CD4-positive, alpha-beta memory T cell (primary cell): ENCODE results near the gene STK32B. TPM values are rescaled to one million over a fixed set of nuclear protein-coding genes. Genes with fewer than 3 reads are reported as not detected.

Source experiments
- CTCF ChIA-PET: fragments of 350-600 bp; sonication (Branson Sonifier 250); formaldehyde crosslinking; loops from one replicate; lab custom pipeline; 2021; ENCODE audit warnings: inconsistent platforms; ENCODE audit not compliant: partially characterized antibody; lab: Charles Lee
- POLR2A ChIA-PET: fragments of 350-600 bp; sonication (Branson Sonifier 250); formaldehyde crosslinking; loops from one replicate; lab custom pipeline; 2021; ENCODE audit not compliant: partially characterized antibody; lab: Charles Lee
- DNase-seq, 5 donors: peaks; one replicate each; pipeline versions ENCODE4 v3.0.0 to v3.0.0-alpha.2; 2020 to 2022; ENCODE audit warnings: mixed read lengths in 1 of 5
- H3K27ac ChIP-seq: one replicate; pipeline ENCODE4 v1.7.0; 2013; ENCODE audit warnings: low read depth, low read length
- H3K27me3 ChIP-seq: 2 replicates; pipeline ENCODE4 v1.7.0; 2013; ENCODE audit warnings: mild to moderate bottlenecking, low read length, moderate library complexity; ENCODE audit not compliant: insufficient read depth
- H3K36me3 ChIP-seq: 2 replicates; pipeline ENCODE4 v1.7.0; 2013; ENCODE audit warnings: mild to moderate bottlenecking, low read length, moderate library complexity; ENCODE audit not compliant: insufficient read depth
- H3K4me1 ChIP-seq: 2 replicates; pipeline ENCODE4 v1.7.0; 2013; ENCODE audit warnings: mild to moderate bottlenecking, low read length, moderate library complexity; ENCODE audit not compliant: insufficient read depth
- H3K4me3 ChIP-seq, 2 donors: one replicate each; pipeline ENCODE4 v1.7.0; 2013; ENCODE audit warnings: low read length in 2 of 2, mild to moderate bottlenecking in 1 of 2
- H3K9me3 ChIP-seq, 2 donors: one replicate each; pipeline ENCODE4 v1.7.0; 2013; ENCODE audit warnings: low read length in 2 of 2, control low read depth in 1 of 2; ENCODE audit not compliant: control insufficient read depth in 1 of 2
- H3K27ac Mint-ChIP-seq, 7 donors: one replicate each; pipeline ENCODE4 v1.8.0; 2020 to 2021; ENCODE audit warnings: mixed read lengths in 7 of 7, mild to moderate bottlenecking in 6 of 7, inconsistent platforms in 3 of 7, moderate library complexity in 3 of 7
- H3K27me3 Mint-ChIP-seq, 2 donors: one replicate each; pipeline ENCODE4 v1.8.0; 2020 to 2021; ENCODE audit warnings: mixed read lengths in 2 of 2
- H3K36me3 Mint-ChIP-seq, 2 donors: one replicate each; pipeline ENCODE4 v1.8.0; 2020 to 2021; ENCODE audit warnings: mixed read lengths in 2 of 2, inconsistent platforms in 1 of 2, mild to moderate bottlenecking in 1 of 2
- H3K4me1 Mint-ChIP-seq, 4 donors: one replicate each; pipeline ENCODE4 v1.8.0; 2020 to 2021; ENCODE audit warnings: mixed read lengths in 4 of 4, mild to moderate bottlenecking in 1 of 4
- H3K4me3 Mint-ChIP-seq, 8 donors: one replicate each; pipeline ENCODE4 v1.8.0; 2020 to 2021; ENCODE audit warnings: mixed read lengths in 8 of 8, mild to moderate bottlenecking in 7 of 8, moderate library complexity in 6 of 8, inconsistent platforms in 3 of 8
- H3K9me3 Mint-ChIP-seq, 8 donors: one replicate each; pipeline ENCODE4 v1.8.0; 2020 to 2021; ENCODE audit warnings: mixed read lengths in 8 of 8, mild to moderate bottlenecking in 5 of 8, inconsistent platforms in 3 of 8, moderate library complexity in 1 of 8
- intact Hi-C: fragments of 100-400 bp; cut with micrococcal nuclease; formaldehyde crosslinking; loops from one replicate; pipeline ENCODE4 v1.15.1; 2023
- polyA plus RNA-seq, 2 donors: library from polyadenylated mRNA; unstranded; fragments of 300-500 nt; fragmentation: Illumina TruSeq; gene quantifications; one replicate each; pipeline ENCODE4 v1.2.3, GENCODE V29; 2021
- total RNA-seq, 2 experiments: library from RNA; stranded (reverse); gene quantifications; one replicate each; pipeline ENCODE4 v1.2.3, GENCODE V29; 2021

The STK32B gene
- total and polyA plus RNA-seq, 4 experiments from 2014 or later = not detected

DNA sequence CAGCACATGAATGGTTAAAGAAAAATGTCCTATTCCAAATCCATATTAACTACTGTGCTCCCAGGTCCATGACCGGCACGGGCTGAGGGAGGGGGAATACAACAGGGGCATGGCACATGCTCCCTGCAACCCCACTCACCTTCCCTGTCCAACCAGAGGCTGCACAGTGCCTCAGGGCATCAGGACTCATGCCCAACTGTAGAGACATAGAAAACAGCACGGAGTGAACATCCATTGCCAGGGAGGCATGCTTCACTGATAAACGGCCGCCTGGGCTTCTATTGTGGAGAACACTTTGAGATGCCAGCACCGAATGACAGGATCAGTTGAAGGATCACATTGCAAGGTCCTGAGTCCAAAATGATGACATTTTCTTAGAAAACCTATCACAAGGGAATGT lies 140.6 kb downstream of the STK32B start:
- Histone ChIP-seq H3K36me3 (no peaks in the 10 kb centered on the region), H3K9me3 (no peaks in the 10 kb centered on the region), H3K4me1 (no peaks in the 10 kb centered on the region), H3K27me3 (no peaks in the 10 kb centered on the region), H3K27ac (no peak overlapping the region), H3K4me3 (no peak overlapping the region)
- ChIA-PET POLR2A (no interaction called here), CTCF (no interaction called here)
- Mint-ChIP-seq H3K27me3 (no peaks in the 10 kb centered on the region), H3K9me3 (peaks cover 0 to 4% (median 0%) of the 10 kb centered on the region in 8 donors), H3K4me1 (no peaks in the 10 kb centered on the region), H3K36me3 (no peaks in the 10 kb centered on the region), H3K27ac (no peak overlapping the region), H3K4me3 (no peak overlapping the region)
- no peak for DNase-seq
- intact Hi-C loops = no loop called here

DNA sequence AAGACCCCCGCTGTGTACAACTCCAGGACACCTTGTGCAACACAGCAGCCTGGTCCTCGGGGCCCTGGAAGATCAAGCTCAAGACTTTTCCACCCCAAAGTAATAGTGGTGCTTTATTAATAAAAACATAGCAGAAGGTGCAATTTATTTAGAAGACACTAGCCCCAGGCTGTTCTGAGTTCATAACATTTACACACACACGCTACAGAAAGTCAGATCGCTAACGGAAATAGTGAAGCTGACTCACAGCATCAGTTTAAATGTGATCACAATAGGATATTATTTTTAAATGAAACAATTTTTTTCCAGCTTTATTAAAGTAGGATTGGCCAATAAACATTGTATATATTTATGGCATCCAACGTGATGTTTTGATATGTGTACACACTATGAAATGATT lies 141.0 kb downstream of the STK32B start:
- Mint-ChIP-seq H3K9me3 (peaks cover 0 to 4% (median 0%) of the 10 kb centered on the region in 8 donors), H3K4me3 (no peak overlapping the region), H3K27ac (no peak overlapping the region), H3K36me3 (no peaks in the 10 kb centered on the region), H3K4me1 (no peaks in the 10 kb centered on the region), H3K27me3 (no peaks in the 10 kb centered on the region)
- ChIA-PET POLR2A (no interaction called here), CTCF (no interaction called here)
- no peaks in the 10 kb centered on the region for H3K4me1 ChIP-seq
- H3K9me3 ChIP-seq = no peaks in the 10 kb centered on the region
- intact Hi-C loops = no loop called here
- no peak for DNase-seq
- H3K27ac ChIP-seq = no peak overlapping the region
- no peaks in the 10 kb centered on the region for H3K36me3 ChIP-seq
- no peaks in the 10 kb centered on the region for H3K27me3 ChIP-seq
- H3K4me3 ChIP-seq = no peak overlapping the region

DNA sequence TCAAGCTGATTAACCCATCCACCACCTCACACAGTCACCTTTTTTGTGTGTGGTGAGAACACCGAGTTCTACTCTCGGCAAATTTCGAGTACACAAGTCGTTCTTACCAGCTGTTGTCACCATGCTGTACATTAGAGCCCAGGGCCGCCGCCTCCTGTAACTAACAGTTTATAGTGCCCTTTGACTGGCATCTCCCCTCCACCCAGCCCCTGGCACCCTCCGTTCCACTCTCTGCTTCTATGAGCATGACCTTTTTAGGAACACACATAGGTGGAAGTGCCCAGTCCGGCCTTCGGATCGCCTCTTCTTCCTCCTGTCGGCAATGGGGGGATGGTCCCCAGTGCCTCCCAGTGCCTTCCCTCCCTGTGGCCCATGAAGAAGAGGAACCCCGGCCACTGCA lies 141.4 kb downstream of the STK32B start:
- intact Hi-C loops = no loop called here
- DNase-seq = no peak
- Mint-ChIP-seq H3K4me3 (no peak overlapping the region), H3K27ac (no peak overlapping the region), H3K4me1 (no peaks in the 10 kb centered on the region), H3K9me3 (peaks cover 0 to 4% (median 0%) of the 10 kb centered on the region in 8 donors), H3K36me3 (no peaks in the 10 kb centered on the region), H3K27me3 (no peaks in the 10 kb centered on the region)
- Histone ChIP-seq H3K9me3 (no peaks in the 10 kb centered on the region), H3K36me3 (no peaks in the 10 kb centered on the region), H3K27me3 (no peaks in the 10 kb centered on the region), H3K4me1 (no peaks in the 10 kb centered on the region), H3K4me3 (no peak overlapping the region), H3K27ac (no peak overlapping the region)
- CTCF ChIA-PET = no interaction called here
- POLR2A ChIA-PET = no interaction called here

DNA sequence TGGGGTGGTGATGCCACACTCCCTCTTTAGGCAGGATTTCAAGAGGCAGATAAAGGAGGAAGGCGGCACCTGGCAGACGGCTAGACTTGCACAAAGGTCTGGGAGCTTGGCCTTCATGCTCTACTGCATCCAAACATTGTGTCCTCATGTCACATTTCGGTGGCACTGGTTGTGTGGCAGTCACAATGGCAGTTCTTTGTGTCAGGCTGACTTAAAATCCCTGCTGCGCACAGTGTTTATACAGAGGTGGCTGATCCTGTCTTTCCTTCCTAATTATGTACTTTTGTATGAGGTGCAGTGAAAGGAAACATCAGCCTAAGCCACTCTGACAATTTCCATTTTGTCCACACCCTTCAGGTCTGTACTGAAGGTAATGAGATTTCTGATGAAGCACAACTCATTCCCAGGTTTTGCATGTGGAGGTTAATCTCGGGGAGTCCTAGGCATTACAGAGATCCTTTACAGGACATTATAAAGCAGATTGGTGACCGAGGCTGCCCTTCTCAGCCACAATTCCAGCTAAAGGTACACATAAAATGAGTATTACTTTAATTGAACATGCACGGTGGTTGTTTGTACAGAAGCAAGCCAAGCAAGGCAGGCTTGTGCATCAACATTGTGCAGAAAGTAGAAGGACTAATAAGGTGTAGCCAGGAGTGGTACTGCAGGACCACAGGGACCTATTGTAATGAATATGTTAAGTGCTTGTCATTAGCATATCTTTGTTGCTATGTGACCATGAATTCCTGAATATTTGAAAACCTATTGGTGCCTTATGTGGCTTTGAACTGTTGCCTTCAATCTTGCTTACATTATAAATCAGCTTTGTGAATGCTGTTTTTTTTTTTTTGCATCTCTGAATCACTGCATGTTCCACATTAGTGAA lies 147.6 kb downstream of the STK32B start:
- H3K9me3 Mint-ChIP-seq = peaks cover 0 to 13% (median 0%) of the 10 kb centered on the region in 8 donors
- CTCF ChIA-PET = no interaction called here
- Histone ChIP-seq H3K9me3 (no peaks in the 10 kb centered on the region), H3K4me3 (no peak overlapping the region), H3K4me1 (no peaks in the 10 kb centered on the region), H3K27ac (no peak overlapping the region), H3K36me3 (no peaks in the 10 kb centered on the region), H3K27me3 (no peaks in the 10 kb centered on the region)
- POLR2A ChIA-PET = no interaction called here
- H3K27ac Mint-ChIP-seq = no peak overlapping the region
- H3K27me3 Mint-ChIP-seq = peaks cover 0 to 2% of the 10 kb centered on the region in 2 donors
- intact Hi-C loops = no loop called here
- H3K4me1 Mint-ChIP-seq = no peaks in the 10 kb centered on the region
- H3K36me3 Mint-ChIP-seq = no peaks in the 10 kb centered on the region
- DNase-seq = no peak
- H3K4me3 Mint-ChIP-seq = no peak overlapping the region

DNA sequence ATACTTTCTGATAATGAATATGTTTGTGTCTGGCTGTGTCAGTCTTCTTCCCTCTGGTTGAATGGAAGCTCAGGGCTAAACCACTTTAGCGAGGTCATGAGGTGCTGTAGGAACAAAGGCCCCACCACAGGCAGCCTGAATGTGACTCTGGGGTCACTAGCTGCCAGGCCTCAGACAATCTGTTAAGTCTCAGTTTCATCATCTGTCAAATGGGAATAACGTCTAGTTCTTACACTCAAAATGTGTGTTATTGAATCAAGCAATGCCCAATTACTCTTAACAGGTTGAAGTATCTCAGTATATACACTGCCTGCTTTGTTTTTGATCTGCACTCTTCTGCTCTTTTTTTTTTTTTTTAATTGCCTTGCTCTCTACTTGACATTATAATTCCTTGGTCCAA lies 148.6 kb downstream of the STK32B start:
- Mint-ChIP-seq H3K27ac (no peak overlapping the region), H3K4me3 (no peak overlapping the region), H3K36me3 (no peaks in the 10 kb centered on the region), H3K9me3 (peaks cover 0 to 13% (median 0%) of the 10 kb centered on the region in 8 donors), H3K27me3 (peaks cover 0 to 2% of the 10 kb centered on the region in 2 donors), H3K4me1 (no peaks in the 10 kb centered on the region)
- no peak overlapping the region for H3K4me3 ChIP-seq
- intact Hi-C loops = no loop called here
- H3K27ac ChIP-seq = no peak overlapping the region
- no peaks in the 10 kb centered on the region for H3K9me3 ChIP-seq
- ChIA-PET POLR2A (no interaction called here), CTCF (no interaction called here)
- no peak for DNase-seq
- no peaks in the 10 kb centered on the region for H3K36me3 ChIP-seq
- no peaks in the 10 kb centered on the region for H3K27me3 ChIP-seq
- no peaks in the 10 kb centered on the region for H3K4me1 ChIP-seq

DNA sequence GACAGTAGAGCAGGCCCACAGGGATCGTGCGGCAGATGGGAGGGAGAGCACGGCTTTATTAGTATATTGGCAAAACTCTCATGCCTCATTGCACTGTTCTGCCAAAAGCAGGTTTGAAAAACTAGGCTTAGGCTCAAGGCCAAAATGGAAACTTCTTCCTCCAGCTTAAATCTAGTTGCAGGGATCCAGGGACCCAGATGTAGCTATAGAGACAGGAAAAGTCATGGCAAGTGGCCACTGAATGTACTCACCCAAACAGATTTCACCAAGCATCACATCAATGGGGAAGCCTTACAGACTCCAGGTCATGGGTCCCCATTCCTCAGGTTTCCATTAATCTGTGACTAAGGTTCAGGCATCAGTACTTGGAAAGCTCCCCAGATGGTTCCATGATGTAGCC lies 149.2 kb downstream of the STK32B start:
- Mint-ChIP-seq H3K9me3 (peaks cover 0 to 13% (median 0%) of the 10 kb centered on the region in 8 donors), H3K4me3 (no peak overlapping the region), H3K27ac (no peak overlapping the region), H3K4me1 (no peaks in the 10 kb centered on the region), H3K36me3 (no peaks in the 10 kb centered on the region), H3K27me3 (peaks cover 0 to 3% of the 10 kb centered on the region in 2 donors)
- Histone ChIP-seq H3K9me3 (no peaks in the 10 kb centered on the region), H3K27ac (no peak overlapping the region), H3K36me3 (no peaks in the 10 kb centered on the region), H3K4me3 (no peak overlapping the region), H3K4me1 (no peaks in the 10 kb centered on the region), H3K27me3 (no peaks in the 10 kb centered on the region)
- intact Hi-C loops = no loop called here
- ChIA-PET POLR2A (no interaction called here), CTCF (no interaction called here)
- DNase-seq = no peak

DNA sequence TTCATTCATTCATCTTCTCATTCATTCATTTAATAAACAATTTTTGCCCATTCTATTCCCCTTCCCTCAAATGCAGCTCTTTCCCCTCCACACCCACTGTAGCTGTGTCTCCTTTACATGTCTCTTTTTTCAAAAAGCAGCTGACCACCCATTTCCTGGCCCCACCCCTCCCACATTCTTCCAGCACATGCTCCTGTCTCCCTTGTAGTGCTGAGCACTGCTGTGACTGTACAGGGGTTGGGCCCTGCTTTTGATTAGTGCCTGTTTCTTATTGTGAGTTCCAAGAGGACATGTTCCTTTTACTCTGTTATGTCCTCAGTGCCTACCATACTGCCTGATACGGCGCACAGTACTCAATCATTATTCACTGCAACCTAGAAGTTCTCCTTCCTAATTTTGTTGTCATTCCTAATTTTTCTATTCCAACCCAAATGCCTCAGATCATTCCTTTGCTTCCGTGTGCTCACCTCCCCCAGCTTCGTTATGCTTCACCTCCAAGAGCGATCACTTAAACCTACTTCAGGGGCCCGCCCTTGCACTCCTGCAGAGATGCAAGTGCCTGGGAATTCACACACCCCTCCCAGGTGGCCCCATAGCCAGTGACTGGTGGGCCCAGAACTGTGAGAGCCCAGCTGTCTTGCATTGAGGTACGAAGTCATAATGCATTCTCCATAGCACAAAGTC lies 152.2 kb downstream of the STK32B start:
- Mint-ChIP-seq H3K36me3 (no peaks in the 10 kb centered on the region), H3K4me1 (no peaks in the 10 kb centered on the region), H3K4me3 (peak overlapping the region in 1 of 8 donors; percentile 46), H3K9me3 (peaks cover 0 to 19% (median 3%) of the 10 kb centered on the region in 8 donors), H3K27me3 (peaks cover 0 to 3% of the 10 kb centered on the region in 2 donors), H3K27ac (no peak overlapping the region)
- H3K36me3 ChIP-seq = no peaks in the 10 kb centered on the region
- no peak for DNase-seq
- H3K9me3 ChIP-seq = no peaks in the 10 kb centered on the region
- H3K27ac ChIP-seq = no peak overlapping the region
- intact Hi-C loops = no loop called here
- no peaks in the 10 kb centered on the region for H3K27me3 ChIP-seq
- no peak overlapping the region for H3K4me3 ChIP-seq
- H3K4me1 ChIP-seq = no peaks in the 10 kb centered on the region
- ChIA-PET CTCF (no interaction called here), POLR2A (no interaction called here)
